Neuronal stem cell (in vitro differentiated cells): ENCODE data around the gene VEZT.
A peak's percentile ranks its signal among the peaks of the same experiment; 100 is the strongest.

ENCODE experiments used
- DNase-seq: peaks from one replicate; pipeline ENCODE4 v3.0.0-alpha.2; 2013; ENCODE audit warnings: low spot score
- H2AFZ ChIP-seq: one replicate; pipeline ENCODE4 v1.6.1; 2013; ENCODE audit warnings: mild to moderate bottlenecking, low read length, inconsistent platforms
- H2AK5ac ChIP-seq: 2 replicates; pipeline ENCODE4 v1.6.1; 2013; ENCODE audit warnings: low read depth, mild to moderate bottlenecking, inconsistent platforms, low read length, moderate library complexity, mixed read lengths
- H2BK120ac ChIP-seq: 2 replicates; pipeline ENCODE4 v1.6.1; 2013; ENCODE audit warnings: low read depth, mild to moderate bottlenecking, inconsistent platforms, low read length, moderate library complexity, mixed read lengths
- H2BK12ac ChIP-seq: one replicate; pipeline ENCODE4 v1.6.1; 2013; ENCODE audit warnings: low read length, inconsistent platforms
- H2BK15ac ChIP-seq: 2 replicates; pipeline ENCODE4 v1.6.1; 2013; ENCODE audit warnings: mild to moderate bottlenecking, low read length, inconsistent platforms, mixed read lengths
- H2BK5ac ChIP-seq: one replicate; pipeline ENCODE4 v1.6.1; 2013; ENCODE audit warnings: inconsistent platforms, mild to moderate bottlenecking, low read length, moderate library complexity
- H3K14ac ChIP-seq: one replicate; pipeline ENCODE4 v1.6.1; 2013; ENCODE audit warnings: low read length, inconsistent platforms
- H3K18ac ChIP-seq: 2 replicates; pipeline ENCODE4 v1.6.1; 2013; ENCODE audit warnings: low read length, inconsistent platforms
- H3K23ac ChIP-seq: 2 replicates; pipeline ENCODE4 v1.6.1; 2013; ENCODE audit warnings: low read depth, mild to moderate bottlenecking, mixed read lengths, low read length, inconsistent platforms; ENCODE audit not compliant: poor library complexity
- H3K27ac ChIP-seq: replicated peaks from 3 replicates; pipeline ENCODE4 v1.5.1; 2013; ENCODE audit warnings: low read length, inconsistent platforms
- H3K27me3 ChIP-seq, 3 experiments: 2 replicates each; pipeline ENCODE4 v1.6.1; 2013; ENCODE audit warnings: low read length in 3 of 3, mild to moderate bottlenecking in 2 of 3, inconsistent platforms in 1 of 3, low read depth in 1 of 3, mixed read lengths in 1 of 3, moderate library complexity in 1 of 3; ENCODE audit not compliant: control insufficient read depth in 3 of 3, insufficient read depth in 3 of 3
- H3K36me3 ChIP-seq, 2 donors: replicated peaks in 1 of 2; 2 replicates each; pipeline ENCODE4 v1.6.1; 2013; ENCODE audit warnings: low read length in 2 of 2; ENCODE audit not compliant: control insufficient read depth in 2 of 2, insufficient read depth in 2 of 2
- H3K4ac ChIP-seq: 2 replicates; pipeline ENCODE4 v1.6.1; 2013; ENCODE audit warnings: inconsistent platforms, mild to moderate bottlenecking, low read length, moderate library complexity
- H3K4me1 ChIP-seq, 2 donors: 1 replicate in 1 of 2; 2 replicates in 1 of 2; pipeline ENCODE4 v1.6.1; 2013; ENCODE audit warnings: low read length in 2 of 2, low read depth in 1 of 2; ENCODE audit not compliant: control insufficient read depth in 2 of 2, insufficient read depth in 1 of 2
- H3K4me2 ChIP-seq: one replicate; pipeline ENCODE4 v1.6.1; 2013; ENCODE audit warnings: mild to moderate bottlenecking, low read length, inconsistent platforms; ENCODE audit not compliant: insufficient read depth, poor library complexity, severe bottlenecking
- H3K4me3 ChIP-seq, 2 donors: 2 replicates each; pipeline ENCODE4 v1.5.1; 2013; ENCODE audit warnings: low read length in 2 of 2, mild to moderate bottlenecking in 2 of 2, inconsistent platforms in 1 of 2, moderate library complexity in 1 of 2
- H3K79me1 ChIP-seq: one replicate; pipeline ENCODE4 v1.6.1; 2013; ENCODE audit warnings: low read depth, mild to moderate bottlenecking, inconsistent platforms, low read length, moderate library complexity
- H3K9ac ChIP-seq: one replicate; pipeline ENCODE4 v1.6.1; 2013; ENCODE audit warnings: mild to moderate bottlenecking, low read depth, low read length, inconsistent platforms; ENCODE audit not compliant: poor library complexity
- H3K9me3 ChIP-seq, 2 donors: replicated peaks in 1 of 2; 2 replicates each; pipeline versions ENCODE3 to v1.6.1; 2013; ENCODE audit warnings: low read length in 2 of 2, mild to moderate bottlenecking in 2 of 2, inconsistent platforms in 1 of 2, low read depth in 1 of 2, mixed read lengths in 1 of 2, moderate library complexity in 1 of 2; ENCODE audit not compliant: control insufficient read depth in 2 of 2, insufficient read depth in 1 of 2
- H4K8ac ChIP-seq: one replicate; pipeline ENCODE4 v1.6.1; 2013; ENCODE audit warnings: low read depth, mild to moderate bottlenecking, inconsistent platforms, low read length, moderate library complexity
- H4K91ac ChIP-seq: one replicate; pipeline ENCODE4 v1.6.1; 2013; ENCODE audit warnings: low read length, low read depth, mild to moderate bottlenecking, inconsistent platforms; ENCODE audit not compliant: poor library complexity
- WGBS, 2 donors: extraction: QIAGEN DNeasy Blood & Tissue Kit; methylation state at CpG; one replicate each; pipeline ENCODE4 v1.1.7; 2013; ENCODE audit warnings: missing lambda C conversion rate in 2 of 2, mixed read lengths in 1 of 2; ENCODE audit not compliant: insufficient read length in 2 of 2, insufficient replicate concordance in 1 of 2; ENCODE audit errors: extremely low coverage in 2 of 2; 5-methylcytosine and 5-hydroxymethylcytosine counted together

Gene VEZT

DNA sequence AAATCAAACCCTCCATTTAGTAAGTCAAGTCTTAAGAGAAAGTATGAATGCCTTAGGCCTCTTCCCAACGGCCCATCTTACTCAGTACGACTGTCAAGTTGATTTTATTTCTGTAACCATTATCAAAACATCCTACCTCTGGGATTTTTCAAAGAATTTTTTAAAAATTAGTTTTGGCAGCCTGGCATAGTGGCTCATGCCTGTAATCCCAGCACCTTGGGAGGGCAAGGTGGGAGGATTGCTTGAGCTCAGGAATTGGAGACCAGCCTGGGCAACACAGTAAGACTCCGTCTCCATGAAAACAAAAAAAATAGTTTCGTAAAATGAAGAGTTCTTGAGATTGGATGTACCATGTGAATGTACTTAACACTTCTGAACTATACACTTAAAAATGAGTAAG lies 4.5 kb upstream of the VEZT start:
- Histone ChIP-seq H3K4me3 (no peak overlapping the region), H3K4me2 (no peak overlapping the region), H3K36me3 (peaks cover 3 to 32% of the 10 kb centered on the region in 2 donors), H3K9me3 (no peaks in the 10 kb centered on the region), H3K18ac (no peak overlapping the region), H3K14ac (no peak overlapping the region), H4K91ac (no peak overlapping the region), H2AK5ac (no peak overlapping the region), H3K27ac (no peak overlapping the region), H2BK15ac (no peak overlapping the region), H2BK120ac (no peak overlapping the region), H3K27me3 (no peaks in the 10 kb centered on the region), H3K4ac (no peak overlapping the region), H4K8ac (no peak overlapping the region), H3K9ac (no peak overlapping the region), H2AFZ (no peak overlapping the region), H3K79me1 (peaks cover 2% of the 10 kb centered on the region), H3K23ac (no peak overlapping the region), H2BK5ac (no peak overlapping the region), H2BK12ac (no peak overlapping the region), H3K4me1 (peaks cover 2 to 3% of the 10 kb centered on the region in 2 donors)
- no peak for DNase-seq
- WGBS, 2 donors: no CpG with 5 or more reads among the region's 4 CpGs

DNA sequence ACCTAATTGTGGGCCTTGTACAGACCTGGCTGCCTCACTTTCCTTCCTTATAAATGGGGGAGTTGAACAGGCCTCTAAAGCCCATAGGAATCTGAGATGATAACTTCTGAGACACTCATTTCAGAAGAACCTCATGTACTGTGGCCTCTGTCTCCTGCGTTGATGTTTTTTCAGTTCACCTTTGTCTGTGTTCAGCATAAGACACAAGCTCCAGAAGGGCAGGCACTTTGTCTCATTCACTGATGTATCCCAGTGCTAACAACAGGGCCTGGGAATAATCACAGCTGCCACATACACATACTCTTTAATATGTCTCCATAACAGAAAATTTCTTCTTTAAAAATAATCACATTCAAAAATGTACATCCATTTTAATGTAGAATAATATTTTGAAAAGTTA lies 3.7 kb upstream of the VEZT start:
- no peak overlapping the region for H2AFZ ChIP-seq
- H3K4me1 ChIP-seq: peaks cover 2 to 3% of the 10 kb centered on the region in 2 donors
- no peak overlapping the region for H3K27ac ChIP-seq
- no peak overlapping the region for H4K8ac ChIP-seq
- H3K23ac ChIP-seq: no peak overlapping the region
- H3K18ac ChIP-seq: no peak overlapping the region
- H3K14ac ChIP-seq: no peak overlapping the region
- no peak overlapping the region for H4K91ac ChIP-seq
- no peak overlapping the region for H3K4me3 ChIP-seq
- no peak overlapping the region for H2BK15ac ChIP-seq
- H2BK12ac ChIP-seq: no peak overlapping the region
- H3K79me1 ChIP-seq: peaks cover 2% of the 10 kb centered on the region
- H2BK120ac ChIP-seq: no peak overlapping the region
- no peak overlapping the region for H2AK5ac ChIP-seq
- H3K4me2 ChIP-seq: no peak overlapping the region
- no peaks in the 10 kb centered on the region for H3K9me3 ChIP-seq
- no peak overlapping the region for H3K4ac ChIP-seq
- DNase-seq: no peak
- peaks cover 0 to 24% of the 10 kb centered on the region in 2 donors for H3K36me3 ChIP-seq
- no peak overlapping the region for H3K9ac ChIP-seq
- H2BK5ac ChIP-seq: no peak overlapping the region
- H3K27me3 ChIP-seq: no peaks in the 10 kb centered on the region
- no CpG with 5 or more reads among the region's 1 CpG for WGBS, 2 donors

GRCh38 chr12:95214466-95214865 lies 3.1 kb upstream of the VEZT start:
- peaks cover 2 to 3% of the 10 kb centered on the region in 2 donors for H3K4me1 ChIP-seq
- H3K9ac ChIP-seq: no peak overlapping the region
- H2BK5ac ChIP-seq: no peak overlapping the region
- H3K27me3 ChIP-seq: no peaks in the 10 kb centered on the region
- no peaks in the 10 kb centered on the region for H3K9me3 ChIP-seq
- H3K79me1 ChIP-seq: peaks cover 2% of the 10 kb centered on the region
- no peak for DNase-seq
- H3K4me2 ChIP-seq: no peak overlapping the region
- no peak overlapping the region for H2AFZ ChIP-seq
- no CpG with 5 or more reads among the region's 3 CpGs for WGBS, 2 donors
- H3K4ac ChIP-seq: no peak overlapping the region
- H3K18ac ChIP-seq: no peak overlapping the region
- no peak overlapping the region for H2BK15ac ChIP-seq
- H3K27ac ChIP-seq: no peak overlapping the region
- H2BK120ac ChIP-seq: no peak overlapping the region
- no peak overlapping the region for H4K91ac ChIP-seq
- no peak overlapping the region for H3K4me3 ChIP-seq
- H2BK12ac ChIP-seq: no peak overlapping the region
- H3K14ac ChIP-seq: no peak overlapping the region
- peaks cover 0 to 19% of the 10 kb centered on the region in 2 donors for H3K36me3 ChIP-seq
- H4K8ac ChIP-seq: no peak overlapping the region
- no peak overlapping the region for H3K23ac ChIP-seq
- H2AK5ac ChIP-seq: no peak overlapping the region

DNA sequence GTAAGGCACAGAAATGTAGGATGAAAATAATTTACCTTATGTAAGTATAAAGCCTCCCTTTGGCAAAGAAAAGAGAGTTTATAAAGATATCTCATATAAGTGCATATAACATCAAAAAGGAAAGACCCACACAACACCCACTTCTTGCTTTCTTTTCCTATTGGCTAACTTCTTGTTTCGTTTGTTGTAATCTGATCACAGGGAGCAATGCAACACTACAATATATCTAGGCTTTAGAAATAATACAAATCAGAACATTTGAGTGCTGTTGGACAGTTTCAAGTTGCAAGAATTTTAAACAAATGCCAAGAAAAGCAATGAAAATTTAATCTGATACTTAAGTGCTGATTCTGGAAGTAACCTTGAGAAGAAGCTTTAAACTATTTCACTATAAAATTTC lies 1.7 kb upstream of the VEZT start:
- H3K27ac ChIP-seq: no peak overlapping the region
- H3K14ac ChIP-seq: no peak overlapping the region
- no peak overlapping the region for H3K4ac ChIP-seq
- H4K8ac ChIP-seq: no peak overlapping the region
- H3K36me3 ChIP-seq: peaks cover 0 to 14% of the 10 kb centered on the region in 2 donors
- H2AK5ac ChIP-seq: no peak overlapping the region
- H3K27me3 ChIP-seq: no peaks in the 10 kb centered on the region
- no peak overlapping the region for H2BK120ac ChIP-seq
- no peak overlapping the region for H2BK12ac ChIP-seq
- no CpG with 5 or more reads among the region's 1 CpG for WGBS, 2 donors
- no peak overlapping the region for H4K91ac ChIP-seq
- H3K18ac ChIP-seq: no peak overlapping the region
- peak overlapping the region; percentile 89 for H2AFZ ChIP-seq
- no peak overlapping the region for H2BK5ac ChIP-seq
- peaks cover 0 to under 1% of the 10 kb centered on the region in 2 donors for H3K9me3 ChIP-seq
- H3K23ac ChIP-seq: no peak overlapping the region
- DNase-seq: no peak
- H3K9ac ChIP-seq: no peak overlapping the region
- peaks cover 2% of the 10 kb centered on the region for H3K79me1 ChIP-seq
- H2BK15ac ChIP-seq: no peak overlapping the region
- no peak overlapping the region for H3K4me2 ChIP-seq
- H3K4me1 ChIP-seq: peaks cover 2 to 9% of the 10 kb centered on the region in 2 donors
- H3K4me3 ChIP-seq: peak overlapping the region in 1 of 2 donors; percentile 72
